ENCODE measurements around the gene TMPRSS4. TPM values are rescaled to one million over a fixed set of nuclear protein-coding genes. Genes with fewer than 3 reads are reported as not detected.

TMPRSS4 gene
- total RNA-seq, 4 donors from 2014 or later, result 224 to 423 (median 248) TPM

GRCh38 chr11:118098996-118099837 lies 22.3 kb downstream of the TMPRSS4 start:
- intact Hi-C loops (cut with DNase I; ENCODE audit: low total_unique reads), result no loop called here
- DNase-seq, result no peak
- Histone ChIP-seq H3K4me1 (no peaks in the 10 kb centered on the region), H3K36me3 (no peaks in the 10 kb centered on the region), H3K4me3 (no peak overlapping the region), H3K27ac (no peak overlapping the region), H3K9me3 (no peaks in the 10 kb centered on the region), H3K27me3 (no peaks in the 10 kb centered on the region)
- in situ Hi-C loops (cut with MboI; ENCODE audit: low pct_ligation_motif_present in 1 of 4, low pct_unique_long_range_greater_than_20kb in 1 of 4, low sequenced_read_pairs in 3 of 4), result no loop called here
- 65 to 74% methylated on average over 4 to 11 of the region's 11 CpGs for WGBS, 2 donors (ENCODE audit: low coverage in 1 of 2)
- TF ChIP-seq POLR2A (IDR thresholded peaks at IDR 0.05), result no peak
- TF ChIP-seq CTCF (IDR thresholded peaks at IDR 0.05), result no peak
- TF ChIP-seq POLR2AphosphoS5 (IDR thresholded peaks at IDR 0.05), result no peak
- TF ChIP-seq EP300 (IDR thresholded peaks at IDR 0.05; ENCODE audit: low read depth), result no peak

- Histone ChIP-seq H3K4me3 (no peak overlapping the region), H3K27ac (no peak overlapping the region), H3K9me3 (no peaks in the 10 kb centered on the region), H3K36me3 (no peaks in the 10 kb centered on the region), H3K27me3 (no peaks in the 10 kb centered on the region), H3K4me1 (no peaks in the 10 kb centered on the region)
- intact Hi-C loops (cut with DNase I; ENCODE audit: low total_unique reads), result no loop called here
- TF ChIP-seq POLR2A (IDR thresholded peaks at IDR 0.05) (no peak), POLR2AphosphoS5 (IDR thresholded peaks at IDR 0.05) (no peak), CTCF (IDR thresholded peaks at IDR 0.05) (no peak), EP300 (IDR thresholded peaks at IDR 0.05; ENCODE audit: low read depth) (no peak)
- in situ Hi-C loops (cut with MboI; ENCODE audit: low pct_ligation_motif_present in 1 of 4, low pct_unique_long_range_greater_than_20kb in 1 of 4, low sequenced_read_pairs in 3 of 4), result no loop called here
- 89 to 100% methylated on average over 1 to 10 of the region's 10 CpGs for WGBS, 2 donors (ENCODE audit: low coverage in 1 of 2)
- no peak for DNase-seq
Measured at GRCh38 chr11:118099838-118100556, 23.1 kb downstream of the TMPRSS4 start.

GRCh38 chr11:118100691-118101232 lies 23.9 kb downstream of the TMPRSS4 start:
- no peaks in the 10 kb centered on the region for H3K4me1 ChIP-seq
- no peak overlapping the region for H3K4me3 ChIP-seq
- no peak for TF ChIP-seq POLR2A (IDR thresholded peaks at IDR 0.05)
- no peak for TF ChIP-seq POLR2AphosphoS5 (IDR thresholded peaks at IDR 0.05)
- TF ChIP-seq EP300 (IDR thresholded peaks at IDR 0.05; ENCODE audit: low read depth), result no peak
- TF ChIP-seq CTCF (IDR thresholded peaks at IDR 0.05), result no peak
- no peak overlapping the region for H3K27ac ChIP-seq
- WGBS, 2 donors (ENCODE audit: low coverage in 1 of 2), result 62% methylated on average over 3 of the region's 3 CpGs; no CpG with 5 or more reads in 1 of the 2 donors
- no peaks in the 10 kb centered on the region for H3K27me3 ChIP-seq
- intact Hi-C loops (cut with DNase I; ENCODE audit: low total_unique reads), result no loop called here
- no peaks in the 10 kb centered on the region for H3K9me3 ChIP-seq
- no peaks in the 10 kb centered on the region for H3K36me3 ChIP-seq
- no peak for DNase-seq
- in situ Hi-C loops (cut with MboI; ENCODE audit: low pct_ligation_motif_present in 1 of 4, low pct_unique_long_range_greater_than_20kb in 1 of 4, low sequenced_read_pairs in 3 of 4), result no loop called here

GRCh38 chr11:118102721-118103261 lies 25.9 kb downstream of the TMPRSS4 start:
- no peak for DNase-seq
- Histone ChIP-seq H3K27me3 (no peaks in the 10 kb centered on the region), H3K27ac (no peak overlapping the region), H3K36me3 (no peaks in the 10 kb centered on the region), H3K4me1 (no peaks in the 10 kb centered on the region), H3K9me3 (no peaks in the 10 kb centered on the region), H3K4me3 (no peak overlapping the region)
- WGBS, 2 donors (ENCODE audit: low coverage in 1 of 2), result 54 to 81% methylated on average over 3 to 13 of the region's 13 CpGs
- TF ChIP-seq POLR2A (IDR thresholded peaks at IDR 0.05), result no peak
- TF ChIP-seq POLR2AphosphoS5 (IDR thresholded peaks at IDR 0.05), result no peak
- no peak for TF ChIP-seq EP300 (IDR thresholded peaks at IDR 0.05; ENCODE audit: low read depth)
- intact Hi-C loops (cut with DNase I; ENCODE audit: low total_unique reads) (no loop called here), in situ Hi-C loops (cut with MboI; ENCODE audit: low pct_ligation_motif_present in 1 of 4, low pct_unique_long_range_greater_than_20kb in 1 of 4, low sequenced_read_pairs in 3 of 4) (no loop called here)
